ENCODE data around the gene GDF7. TPM values are rescaled to one million over a fixed set of nuclear protein-coding genes. Genes with fewer than 3 reads are reported as not detected.
A peak's percentile ranks its signal among the peaks of the same experiment; 100 is the strongest.

The GDF7 gene
- total RNA-seq, 1 experiment from 2014 or later: 0.04 TPM

DNA sequence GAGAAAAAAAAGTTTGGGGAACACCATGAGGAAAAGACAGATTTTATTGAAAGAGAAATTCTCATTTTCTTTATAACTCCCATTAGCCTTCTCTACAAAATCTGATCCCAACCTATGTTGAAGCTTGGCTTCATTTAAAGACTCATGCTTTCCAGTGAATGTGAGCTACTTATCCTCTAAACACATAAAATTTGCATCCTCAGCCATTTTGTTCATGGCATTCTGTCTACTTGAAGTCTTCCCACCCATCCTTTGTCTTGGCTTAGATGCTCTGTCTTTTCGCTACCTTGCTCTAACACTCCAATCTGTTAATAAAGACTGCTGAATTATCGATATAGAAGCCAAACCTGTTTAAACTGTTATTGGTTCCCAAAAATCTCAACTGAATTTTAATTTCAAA lies 39.3 kb downstream of the GDF7 start:
- no peaks in the 10 kb centered on the region for H3K4me1 ChIP-seq (ENCODE audit: insufficient read depth, low read length)
- Mint-ChIP-seq H3K27me3 (ENCODE audit: low read depth) (no peaks in the 10 kb centered on the region), H3K36me3 (ENCODE audit: insufficient read depth in 1 of 3, low read depth in 3 of 3) (peaks cover under 1 to 5% (median 3%) of the 10 kb centered on the region in 3 experiments; a peak in 5 of 7 replicates), H3K4me3 (no peak overlapping the region), H3K9me3 (peaks cover 0 to 4% of the 10 kb centered on the region in 2 experiments; a peak in 2 of 5 replicates), H3K27ac (0 out of 7 replicates have a peak overlapping the region, but pooled peaks of 1 of the 3 experiments have one; percentile 8), H3K4me1 (peaks cover 6 to 7% of the 10 kb centered on the region in 2 experiments)
- DNase-seq: no peak
- no peak overlapping the region for H2BK5ac ChIP-seq (ENCODE audit: insufficient read length, low read length)
- no peak overlapping the region for H3K18ac ChIP-seq (ENCODE audit: insufficient read length, low read depth, low read length)
- H3K4ac ChIP-seq (ENCODE audit: low read depth, low read length): no peak overlapping the region
- no peak overlapping the region for H3K14ac ChIP-seq (ENCODE audit: insufficient read depth, low read length)
- H3T11ph ChIP-seq (ENCODE audit: low read length): no peak overlapping the region
- no peak overlapping the region for H3K56ac ChIP-seq (ENCODE audit: insufficient read length, low read depth, low read length)
- no peaks in the 10 kb centered on the region for H3K9me3 ChIP-seq (ENCODE audit: control insufficient read depth, low read depth, low read length)
- H2BK12ac ChIP-seq (ENCODE audit: insufficient read length, low read depth, low read length): no peak overlapping the region
- no peak overlapping the region for H3K27ac ChIP-seq (ENCODE audit: insufficient read length, low read depth, low read length)
- TF ChIP-seq, protein P1, sequence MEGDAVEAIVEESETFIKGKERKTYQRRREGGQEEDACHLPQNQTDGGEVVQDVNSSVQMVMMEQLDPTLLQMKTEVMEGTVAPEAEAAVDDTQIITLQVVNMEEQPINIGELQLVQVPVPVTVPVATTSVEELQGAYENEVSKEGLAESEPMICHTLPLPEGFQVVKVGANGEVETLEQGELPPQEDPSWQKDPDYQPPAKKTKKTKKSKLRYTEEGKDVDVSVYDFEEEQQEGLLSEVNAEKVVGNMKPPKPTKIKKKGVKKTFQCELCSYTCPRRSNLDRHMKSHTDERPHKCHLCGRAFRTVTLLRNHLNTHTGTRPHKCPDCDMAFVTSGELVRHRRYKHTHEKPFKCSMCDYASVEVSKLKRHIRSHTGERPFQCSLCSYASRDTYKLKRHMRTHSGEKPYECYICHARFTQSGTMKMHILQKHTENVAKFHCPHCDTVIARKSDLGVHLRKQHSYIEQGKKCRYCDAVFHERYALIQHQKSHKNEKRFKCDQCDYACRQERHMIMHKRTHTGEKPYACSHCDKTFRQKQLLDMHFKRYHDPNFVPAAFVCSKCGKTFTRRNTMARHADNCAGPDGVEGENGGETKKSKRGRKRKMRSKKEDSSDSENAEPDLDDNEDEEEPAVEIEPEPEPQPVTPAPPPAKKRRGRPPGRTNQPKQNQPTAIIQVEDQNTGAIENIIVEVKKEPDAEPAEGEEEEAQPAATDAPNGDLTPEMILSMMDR (conservative IDR thresholded peaks at IDR 0.05): no peak
- H2AK5ac ChIP-seq (ENCODE audit: insufficient read length, low read length): no peak overlapping the region
- no CpG with 5 or more reads among the region's 2 CpGs for WGBS (ENCODE audit: extremely low coverage, insufficient read length, low lambda C conversion rate)
- no peaks in the 10 kb centered on the region for H3K23me2 ChIP-seq (ENCODE audit: insufficient read length, low read depth, low read length, poor library complexity, severe bottlenecking)
- H2BK120ac ChIP-seq (ENCODE audit: low read depth, low read length, poor library complexity, severe bottlenecking): no peak overlapping the region
- H4K5ac ChIP-seq (ENCODE audit: insufficient read length, low read depth, low read length): no peak overlapping the region
- H3K9ac ChIP-seq (ENCODE audit: extremely low read depth, insufficient read length, low read length): no peak overlapping the region
- H3K27me3 ChIP-seq (ENCODE audit: insufficient read depth, low read length): no peaks in the 10 kb centered on the region
- H3K79me2 ChIP-seq (ENCODE audit: insufficient read depth, low read length): no peaks in the 10 kb centered on the region
- no peak overlapping the region for H3K23ac ChIP-seq (ENCODE audit: insufficient read length, low read depth, low read length)
- H3K79me1 ChIP-seq (ENCODE audit: insufficient read depth, low read depth, low read length, poor library complexity, severe bottlenecking): no peaks in the 10 kb centered on the region
- no peak overlapping the region for H3K4me2 ChIP-seq (ENCODE audit: insufficient read depth, insufficient read length, low read length)
- no peaks in the 10 kb centered on the region for H4K20me1 ChIP-seq (ENCODE audit: control insufficient read depth, insufficient read depth, insufficient read length)
- no peak overlapping the region for H2BK15ac ChIP-seq (ENCODE audit: low read depth, low read length)
- H4K8ac ChIP-seq (replicated peaks; ENCODE audit: insufficient read length, low read depth, low read length): no peak overlapping the region
- no peak overlapping the region for H2BK20ac ChIP-seq (ENCODE audit: low read depth, low read length, poor library complexity, severe bottlenecking)
- no peak overlapping the region for H4K91ac ChIP-seq (ENCODE audit: insufficient read length, low read depth, low read length)
- H2AFZ ChIP-seq (ENCODE audit: low read length): no peak overlapping the region

All from H9 (cell line).